Heart left ventricle (tissue), 16 donors: Measurements from ENCODE around the gene SH3D19. TPM values are rescaled to one million over a fixed set of nuclear protein-coding genes. Genes with fewer than 3 reads are reported as not detected.

Experiments used
- ATAC-seq, 4 donors: fragments of 200-7000 bp; cut with Tn5 transposase; one replicate each; pipeline ENCODE4 v1.9.1; 2020 to 2022; ENCODE audit warnings: moderate library complexity in 4 of 4, mild to moderate bottlenecking in 3 of 4, moderate number of reproducible peaks in 1 of 4
- DNase-seq, 5 donors: peaks; one replicate each; pipeline ENCODE4 v3.0.0-alpha.2; 2020
- H3K27ac ChIP-seq, 12 donors: fragments of 200-600 bp; sonication (generic) in 4 of 12; one replicate each; pipeline versions ENCODE4 v1.5.0 to v1.8.0; 2016 to 2022; ENCODE audit warnings: mild to moderate bottlenecking in 2 of 12
- H3K27me3 ChIP-seq, 9 donors: fragments of 200-600 bp; sonication (generic) in 2 of 9; one replicate each; pipeline versions ENCODE4 v1.5.1 to v1.8.0; 2016 to 2022; ENCODE audit warnings: mild to moderate bottlenecking in 3 of 9
- H3K36me3 ChIP-seq, 9 donors: fragments of 200-600 bp; sonication (generic) in 2 of 9; one replicate each; pipeline versions ENCODE4 v1.5.0 to v1.8.0; 2018 to 2022; ENCODE audit warnings: mild to moderate bottlenecking in 2 of 9
- H3K4me1 ChIP-seq, 12 donors: fragments of 200-600 bp; sonication (generic) in 4 of 12; one replicate each; pipeline versions ENCODE4 v1.5.0 to v1.8.0; 2016 to 2022; ENCODE audit warnings: mild to moderate bottlenecking in 3 of 12
- H3K4me3 ChIP-seq, 12 donors: fragments of 200-600 bp; sonication (generic) in 4 of 12; one replicate each; pipeline versions ENCODE4 v1.5.0 to v1.8.0; 2017 to 2022; ENCODE audit warnings: mild to moderate bottlenecking in 9 of 12, moderate library complexity in 4 of 12
- H3K9me3 ChIP-seq, 12 donors: fragments of 200-600 bp; sonication (generic) in 4 of 12; one replicate each; pipeline versions ENCODE4 v1.5.0 to v1.8.0; 2016 to 2022; ENCODE audit warnings: mild to moderate bottlenecking in 1 of 12
- POLR2A ChIP-seq, 2 donors: fragments of 450-650 bp; IDR thresholded peaks; one replicate each; pipeline ENCODE4 v1.6.1; 2017; ENCODE audit warnings: antibody characterized with exemption in 2 of 2, mild to moderate bottlenecking in 2 of 2, moderate library complexity in 2 of 2
- WGBS, 4 donors: extraction: QIAGEN DNeasy Blood & Tissue Kit in 2 of 4; methylation state at CpG; one replicate each; pipeline versions ENCODE4 v1.1.5 to v1.1.7; 2013 to 2018; 5-methylcytosine and 5-hydroxymethylcytosine counted together
- intact Hi-C, 10 donors: fragments of 100-400 bp; cut with DNase I; formaldehyde crosslinking; loops; one replicate each; pipeline versions ENCODE4 v1.11.1 to v1.14.2; 2022
- polyA plus RNA-seq, 2 donors: library from polyadenylated mRNA; stranded (reverse); fragments of 200-250 nt; gene quantifications; one replicate each; pipeline ENCODE4 v1.2.3, GENCODE V29; 2013
- total RNA-seq, 9 donors: library from RNA; depleted of rRNA in 2 of 9; stranded (reverse); fragments of >200 nt in 2 of 9; fragmentation: NEBNext Ultra II Directional in 3 of 9; extraction: Animal tissue kit (Norgen Biotek cat#: 25700) in 3 of 9; gene quantifications; one replicate each; pipeline versions ENCODE4 v1.1.0 to v1.2.4, GENCODE V29; 2016 to 2023
- TF ChIP-seq, protein P1 (sequence below), 12 donors: fragments of 200-600 bp; sonication (generic) in 4 of 12; IDR thresholded peaks; one replicate each; pipeline versions ENCODE4 v1.5.0 to v1.8.0; 2018 to 2022; ENCODE audit warnings: antibody characterized with exemption in 12 of 12, mild to moderate bottlenecking in 5 of 12
- donor health status: ischemic (EF 13 %, LVEDD 7.1; RV severe dilation, severe dysfunction).
- donor health status: healthy with polysubstance abuse.
- donor health status: DM: no; HTN: yes; CAD: no.
- donor health status: DM: no; HTN: no; CAD: no.
- donor health status: ischemic (EF 25% LVEDD 6.9; RV normal size, moderate dysfunction).
- donor health status: ischemic (EF 25% LVEDD 5.7; RV mildly dilated, moderate dysfunction).
- donor health status: healthy.
- donor health status: DM: yes; HTN: yes; CAD: no.
- donor health status: ischemic (EF 35%, LVEDD 5.7; RV mildly dilated, moderate dysfunction).
- donor health status: nonischemic (EF 11% LVEDD 7.7; RV severe dilation, severe dysfunction).
- donor health status: DM: yes; HTN: yes; CAD: no.
- donor health status: PGD.
- donor health status: ischemic (EF 29% LVEDD 5.4; RV normal size, mild dysfunction).
- donor health status: nonischemic (EF 23%, LVEDD 6.1; RV moderate dilation, normal function).

SH3D19 gene
- total and polyA plus RNA-seq, 11 donors: 60.4 to 173 (median 126) TPM

DNA sequence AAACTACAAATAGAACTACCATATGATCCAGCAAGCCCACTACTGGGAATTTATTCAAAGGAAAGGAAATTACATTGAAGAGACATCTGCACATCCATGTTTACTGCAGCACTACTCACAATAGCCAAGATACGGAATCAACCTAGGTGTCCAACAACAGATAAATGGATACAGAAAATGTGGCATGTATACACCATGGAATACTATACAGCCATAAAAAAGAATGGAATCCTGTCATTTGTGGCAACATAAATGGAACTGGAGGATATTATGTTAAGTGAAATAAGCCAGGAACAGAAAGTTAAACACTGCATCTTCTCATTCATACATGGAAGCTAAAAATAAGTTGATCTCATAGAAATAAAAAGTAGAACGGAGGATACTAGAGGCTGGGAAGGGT is 167.9 kb downstream of the SH3D19 start:
- 96 to 98% (median 97%) methylated on average over 2 of the region's 2 CpGs for WGBS, 4 donors
- no peak overlapping the region for H3K27ac ChIP-seq
- peaks cover 0 to 5% (median 0%) of the 10 kb centered on the region in 12 donors for H3K9me3 ChIP-seq
- DNase-seq (no peak), ATAC-seq (no peak)
- no peaks in the 10 kb centered on the region for H3K4me1 ChIP-seq
- intact Hi-C loops: no loop called here
- TF ChIP-seq, protein P1, sequence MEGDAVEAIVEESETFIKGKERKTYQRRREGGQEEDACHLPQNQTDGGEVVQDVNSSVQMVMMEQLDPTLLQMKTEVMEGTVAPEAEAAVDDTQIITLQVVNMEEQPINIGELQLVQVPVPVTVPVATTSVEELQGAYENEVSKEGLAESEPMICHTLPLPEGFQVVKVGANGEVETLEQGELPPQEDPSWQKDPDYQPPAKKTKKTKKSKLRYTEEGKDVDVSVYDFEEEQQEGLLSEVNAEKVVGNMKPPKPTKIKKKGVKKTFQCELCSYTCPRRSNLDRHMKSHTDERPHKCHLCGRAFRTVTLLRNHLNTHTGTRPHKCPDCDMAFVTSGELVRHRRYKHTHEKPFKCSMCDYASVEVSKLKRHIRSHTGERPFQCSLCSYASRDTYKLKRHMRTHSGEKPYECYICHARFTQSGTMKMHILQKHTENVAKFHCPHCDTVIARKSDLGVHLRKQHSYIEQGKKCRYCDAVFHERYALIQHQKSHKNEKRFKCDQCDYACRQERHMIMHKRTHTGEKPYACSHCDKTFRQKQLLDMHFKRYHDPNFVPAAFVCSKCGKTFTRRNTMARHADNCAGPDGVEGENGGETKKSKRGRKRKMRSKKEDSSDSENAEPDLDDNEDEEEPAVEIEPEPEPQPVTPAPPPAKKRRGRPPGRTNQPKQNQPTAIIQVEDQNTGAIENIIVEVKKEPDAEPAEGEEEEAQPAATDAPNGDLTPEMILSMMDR (IDR thresholded peaks at IDR 0.05): no peak
- TF ChIP-seq POLR2A (IDR thresholded peaks at IDR 0.05): no peak
- H3K4me3 ChIP-seq: no peak overlapping the region
- H3K36me3 ChIP-seq: peaks cover 0 to 72% (median 15%) of the 10 kb centered on the region in 9 donors
- no peaks in the 10 kb centered on the region for H3K27me3 ChIP-seq

DNA sequence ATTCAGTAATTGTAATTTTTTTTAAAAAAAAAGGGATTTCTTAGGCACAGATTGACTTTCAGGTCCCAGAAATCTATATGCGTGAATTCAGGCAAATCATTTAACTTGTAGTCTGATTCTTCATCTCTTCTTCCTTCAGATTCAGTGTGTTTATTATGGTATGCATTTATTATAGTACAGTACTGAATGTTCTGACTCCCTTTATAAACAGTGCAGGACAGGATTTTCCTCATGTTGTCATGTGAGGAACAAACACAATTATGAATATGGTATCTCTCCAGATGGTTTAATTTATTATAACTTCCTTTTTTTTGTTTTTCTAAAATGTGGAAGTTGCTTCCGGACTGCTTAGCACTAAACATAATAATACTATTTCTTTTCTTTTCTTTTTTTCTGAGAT is 171.8 kb downstream of the SH3D19 start:
- Histone ChIP-seq H3K36me3 (peaks cover 0 to 51% (median 20%) of the 10 kb centered on the region in 9 donors), H3K4me3 (no peak overlapping the region), H3K27me3 (no peaks in the 10 kb centered on the region), H3K4me1 (peaks cover 0 to 6% (median 0%) of the 10 kb centered on the region in 12 donors), H3K27ac (no peak overlapping the region), H3K9me3 (peaks cover 0 to 5% (median 0%) of the 10 kb centered on the region in 12 donors)
- ATAC-seq (no peak), DNase-seq (no peak)
- intact Hi-C loops: no loop called here
- WGBS, 4 donors: 87 to 92% (median 88%) methylated on average over 2 of the region's 2 CpGs
- TF ChIP-seq, protein P1 (IDR thresholded peaks at IDR 0.05): no peak
- no peak for TF ChIP-seq POLR2A (IDR thresholded peaks at IDR 0.05)

GRCh38 chr4:151152028-151152427 is 173.4 kb downstream of the SH3D19 start:
- H3K27me3 ChIP-seq: no peaks in the 10 kb centered on the region
- H3K36me3 ChIP-seq: peaks cover 0 to 52% (median 30%) of the 10 kb centered on the region in 9 donors
- H3K27ac ChIP-seq: no peak overlapping the region
- no peak overlapping the region for H3K4me3 ChIP-seq
- DNase-seq (no peak), ATAC-seq (no peak)
- peaks cover 0 to 6% (median 0%) of the 10 kb centered on the region in 12 donors for H3K4me1 ChIP-seq
- 18 to 30% (median 25%) methylated on average over 1 of the region's 1 CpG for WGBS, 4 donors
- intact Hi-C loops: no loop called here
- H3K9me3 ChIP-seq: no peaks in the 10 kb centered on the region
- TF ChIP-seq, protein P1 (IDR thresholded peaks at IDR 0.05): no peak
- TF ChIP-seq POLR2A (IDR thresholded peaks at IDR 0.05): no peak

DNA sequence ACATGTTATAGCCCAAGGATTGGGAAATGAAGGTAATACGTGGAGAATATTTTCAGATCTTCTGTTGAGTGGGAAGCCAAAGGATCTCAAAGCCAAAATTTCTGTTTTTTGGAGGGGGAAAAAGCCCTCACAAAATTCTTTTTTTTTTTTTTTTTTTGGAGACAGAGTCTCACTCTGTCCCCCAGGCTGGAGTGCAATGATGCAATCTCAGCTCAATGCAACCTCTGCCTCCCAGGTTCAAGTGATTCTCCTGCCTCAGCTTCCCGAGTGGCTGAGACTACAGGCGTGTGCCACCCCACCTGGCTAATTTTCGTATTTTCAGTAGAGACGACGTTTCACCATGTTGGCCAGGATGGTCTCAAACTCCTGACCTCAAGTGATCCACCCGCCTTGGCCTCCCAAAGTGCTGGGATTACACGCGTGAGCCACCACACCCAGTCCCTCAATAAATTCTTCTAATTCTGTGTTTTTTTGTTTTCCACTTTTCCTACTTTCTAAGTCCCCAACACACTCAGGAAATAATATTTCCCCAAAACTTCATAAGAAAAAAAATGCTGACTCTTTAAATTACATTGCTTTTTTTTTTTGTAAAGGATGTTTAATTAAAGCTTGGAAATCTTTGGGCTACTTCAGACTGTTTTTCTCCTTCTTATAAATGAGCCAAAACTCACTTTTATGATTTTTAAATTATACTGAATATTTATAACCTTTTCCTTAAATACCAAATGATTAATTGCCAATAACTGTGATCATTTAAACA is 174.4 kb downstream of the SH3D19 start:
- H3K27me3 ChIP-seq: no peaks in the 10 kb centered on the region
- H3K4me3 ChIP-seq: no peak overlapping the region
- ATAC-seq (no peak), DNase-seq (no peak)
- H3K36me3 ChIP-seq: peaks cover 0 to 58% (median 38%) of the 10 kb centered on the region in 9 donors
- H3K4me1 ChIP-seq: peaks cover 0 to 6% (median 0%) of the 10 kb centered on the region in 12 donors
- intact Hi-C loops: no loop called here
- no peak overlapping the region for H3K27ac ChIP-seq
- WGBS, 4 donors: 94 to 96% (median 95%) methylated on average over 9 of the region's 9 CpGs
- no peaks in the 10 kb centered on the region for H3K9me3 ChIP-seq
- TF ChIP-seq POLR2A (IDR thresholded peaks at IDR 0.05): no peak
- TF ChIP-seq, protein P1 (IDR thresholded peaks at IDR 0.05): no peak
